HPDE6-E6E7 (cell line): Measurements from ENCODE around the gene CFH.
"Not testable (repeated sequence)": the region's sequence is repeated elsewhere in the genome, so short reads cannot be mapped to it uniquely, and the experiment has no call there.

Experiments used
- DNase-seq: peaks from one replicate; pipeline ENCODE4 v3.0.0; 2011; ENCODE audit warnings: missing footprints; ENCODE audit errors: extremely low spot score

Gene CFH

DNA sequence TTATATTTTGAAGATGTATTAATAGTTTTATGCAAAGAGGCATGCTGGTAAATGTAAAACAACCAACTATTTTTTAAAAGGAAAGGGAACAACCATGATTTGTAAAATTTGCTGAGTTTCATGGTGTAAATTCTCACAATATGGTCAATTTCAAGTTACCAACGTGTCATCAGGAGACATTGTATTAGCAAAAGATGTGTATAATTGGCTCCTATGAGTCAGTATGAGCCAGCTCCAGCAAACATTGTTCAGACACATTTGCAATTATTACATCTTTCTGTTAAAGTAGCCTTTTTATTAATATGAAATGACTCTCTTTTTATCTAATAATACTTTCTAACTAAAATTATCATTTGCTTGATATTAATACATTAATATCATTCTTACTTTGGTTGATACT lies 15.3 kb downstream of the CFH start:
- DNase-seq, result no peak

GRCh38 chr1:196669051-196669450 lies 17.2 kb downstream of the CFH start:
- no peak for DNase-seq

DNA sequence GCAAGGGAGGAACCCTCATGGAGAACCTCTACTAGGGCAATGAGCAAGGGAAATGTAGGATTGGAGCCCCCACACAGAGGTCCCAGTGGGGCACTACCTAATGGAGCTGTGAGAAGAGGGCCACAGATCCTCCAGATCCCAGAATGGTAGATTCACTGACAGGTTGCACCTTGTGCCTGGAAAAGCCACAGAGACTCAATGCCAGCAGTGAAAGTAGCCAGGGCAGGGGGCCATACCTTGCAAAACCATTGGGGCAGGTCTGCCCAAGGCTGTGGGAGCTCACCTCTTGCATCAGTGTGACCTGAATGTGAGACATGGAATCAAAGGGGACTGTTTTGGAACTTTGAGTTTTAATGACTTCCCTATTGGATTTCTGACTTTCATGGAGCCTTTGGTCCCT lies 17.9 kb downstream of the CFH start:
- DNase-seq, result no peak

- no peak for DNase-seq
Measured at GRCh38 chr1:196674908-196675307, 23.1 kb downstream of the CFH start.

- DNase-seq, result no peak
Measured at GRCh38 chr1:196677781-196678509, 26.1 kb downstream of the CFH start.

- no peak for DNase-seq
Measured at GRCh38 chr1:196678510-196678884, 26.7 kb downstream of the CFH start.

DNA sequence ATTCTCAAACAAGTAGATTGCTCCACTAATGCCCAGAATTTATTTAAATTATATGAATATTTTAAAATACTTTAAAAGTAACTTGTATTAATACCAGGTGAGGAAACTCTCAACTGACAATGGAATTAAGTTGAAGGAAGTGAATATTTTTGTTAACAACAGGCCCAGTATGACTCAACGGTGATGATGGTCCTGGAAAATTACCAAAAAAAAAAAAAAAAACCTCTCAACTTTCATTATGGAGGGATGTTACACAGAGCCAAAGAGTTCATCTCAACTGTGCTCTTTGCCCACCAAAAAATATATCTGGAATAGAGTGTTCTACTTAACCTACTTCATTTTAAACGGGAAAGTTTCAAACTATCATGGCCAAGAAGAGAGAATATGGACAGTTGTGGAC lies 28.3 kb downstream of the CFH start:
- DNase-seq, result no peak

DNA sequence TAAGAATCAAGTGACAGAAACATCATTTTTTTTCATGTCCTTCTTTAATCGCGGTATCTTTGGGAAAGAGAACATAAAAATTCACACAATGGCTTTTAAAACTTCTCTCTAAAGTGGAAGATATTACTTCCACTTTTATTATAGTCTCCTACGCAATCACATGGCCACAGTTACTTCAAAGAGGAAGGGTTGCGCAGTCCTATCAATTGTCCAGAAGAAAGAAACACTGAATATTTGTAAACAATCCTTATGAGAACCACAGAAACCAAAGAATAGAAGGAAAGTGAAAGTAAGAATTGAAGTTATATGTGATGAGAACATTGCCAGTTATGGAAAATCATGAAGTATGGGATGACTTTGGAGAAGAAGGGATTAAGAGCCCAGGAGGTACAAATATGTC lies 32.6 kb downstream of the CFH start:
- no peak for DNase-seq

GRCh38 chr1:196685506-196685905 lies 33.7 kb downstream of the CFH start:
- no peak for DNase-seq

GRCh38 chr1:196689001-196689400 lies 37.2 kb downstream of the CFH start:
- DNase-seq, result no peak

DNA sequence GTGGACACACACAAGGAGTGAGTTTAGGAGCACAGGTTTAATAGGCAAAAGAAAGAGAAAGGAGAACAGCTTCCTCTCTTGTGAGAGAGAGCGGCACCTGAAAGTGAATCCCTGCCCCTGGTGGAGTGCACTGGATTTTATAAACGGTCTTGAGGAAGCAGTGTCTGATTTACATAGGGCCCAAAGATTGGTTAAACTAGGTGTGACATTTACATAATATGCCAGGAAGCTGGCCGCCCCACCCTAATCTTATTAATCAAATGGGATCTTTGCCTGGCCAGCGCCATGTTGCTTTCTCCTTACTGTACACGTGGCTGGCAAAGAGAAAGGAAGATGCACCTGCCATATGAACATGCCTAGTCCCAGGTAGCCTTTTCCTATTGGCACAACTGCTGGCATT lies 38.7 kb downstream of the CFH start:
- DNase-seq, result no peak

DNA sequence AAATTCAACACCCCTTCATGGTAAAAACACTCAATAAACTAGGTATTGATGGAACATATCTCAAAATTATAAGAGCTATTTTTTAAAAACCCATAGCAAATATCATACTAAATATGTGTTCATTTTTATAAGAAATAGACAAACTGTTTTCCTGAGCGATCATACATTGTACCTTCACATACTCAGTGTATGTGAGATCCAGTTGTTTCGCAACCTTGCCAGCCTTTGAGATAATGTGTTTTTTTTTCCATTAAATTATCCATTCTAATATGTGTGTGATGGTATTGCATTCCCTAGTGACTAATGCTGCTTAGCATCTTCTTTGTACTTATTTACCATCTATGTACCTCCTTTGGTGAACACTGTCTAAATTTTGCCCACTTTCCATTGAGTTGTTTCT lies 47.1 kb downstream of the CFH start:
- DNase-seq, result no peak

- DNase-seq, result no peak
Measured at GRCh38 chr1:196701144-196701543, 49.3 kb downstream of the CFH start.

- not testable (repeated sequence) for DNase-seq
Measured at GRCh38 chr1:196709892-196710291, 58.0 kb downstream of the CFH start.

- DNase-seq, result no peak
Measured at GRCh38 chr1:196717868-196718267, 66.0 kb downstream of the CFH start.

DNA sequence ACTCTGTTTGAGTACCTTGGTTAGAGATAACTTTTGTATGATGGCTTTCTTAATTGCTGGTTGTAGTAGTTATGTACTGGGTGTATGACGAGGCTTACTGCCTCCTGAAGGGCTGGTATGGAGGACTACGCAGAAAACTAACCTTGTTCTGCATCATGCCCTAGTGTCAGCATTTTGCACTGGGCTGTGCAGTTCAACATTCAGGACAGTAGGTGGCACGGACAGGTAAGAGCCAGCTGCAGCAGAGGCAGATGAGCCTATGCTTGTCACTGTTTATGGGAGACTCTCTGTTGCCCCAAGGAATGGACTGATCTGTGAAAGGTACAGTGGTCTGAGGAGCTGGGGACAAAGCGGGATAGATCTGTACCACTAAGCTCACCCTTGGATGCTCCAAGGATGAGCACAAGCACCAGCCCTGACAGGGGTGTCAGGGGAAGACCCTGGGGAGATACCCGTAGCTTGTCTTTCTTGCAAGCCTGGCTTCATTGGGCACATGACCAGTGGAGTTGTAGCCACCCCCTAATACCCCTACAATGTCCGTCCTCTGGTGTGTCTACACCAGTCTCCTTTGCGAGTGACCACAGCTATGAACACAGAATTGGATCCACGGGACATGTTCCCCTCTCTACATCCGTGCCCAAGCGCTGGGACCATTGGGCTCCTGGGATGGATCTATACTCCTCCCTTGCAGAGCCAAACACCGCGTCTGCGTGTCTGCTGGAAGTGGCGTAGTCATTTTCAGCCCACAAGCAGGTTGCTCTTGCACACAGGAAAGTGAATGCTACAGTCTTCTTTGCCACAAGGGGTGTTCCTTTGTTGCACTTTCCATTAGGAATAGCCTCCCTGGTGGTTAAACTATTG lies 71.7 kb downstream of the CFH start:
- peak; percentile 52 for DNase-seq

DNA sequence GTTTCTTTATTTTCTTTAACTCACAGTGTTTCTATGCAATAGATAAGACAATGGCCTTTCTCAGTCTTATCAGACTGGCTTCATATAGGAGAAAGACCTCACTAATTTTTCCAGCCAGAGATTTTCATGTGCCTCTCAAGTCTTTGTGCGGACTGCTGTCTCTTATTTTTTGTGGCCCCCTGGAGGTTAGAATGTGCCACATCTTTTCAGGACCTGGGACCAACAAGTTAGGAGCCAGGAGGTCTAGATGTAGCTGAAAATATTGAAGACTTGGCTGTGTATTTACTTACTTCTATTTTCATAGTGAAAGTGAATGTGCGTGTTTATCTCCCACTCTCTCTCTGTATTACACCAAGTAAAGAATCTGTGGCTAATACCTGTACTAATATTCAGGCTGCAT lies 80.7 kb downstream of the CFH start:
- DNase-seq, result no peak

DNA sequence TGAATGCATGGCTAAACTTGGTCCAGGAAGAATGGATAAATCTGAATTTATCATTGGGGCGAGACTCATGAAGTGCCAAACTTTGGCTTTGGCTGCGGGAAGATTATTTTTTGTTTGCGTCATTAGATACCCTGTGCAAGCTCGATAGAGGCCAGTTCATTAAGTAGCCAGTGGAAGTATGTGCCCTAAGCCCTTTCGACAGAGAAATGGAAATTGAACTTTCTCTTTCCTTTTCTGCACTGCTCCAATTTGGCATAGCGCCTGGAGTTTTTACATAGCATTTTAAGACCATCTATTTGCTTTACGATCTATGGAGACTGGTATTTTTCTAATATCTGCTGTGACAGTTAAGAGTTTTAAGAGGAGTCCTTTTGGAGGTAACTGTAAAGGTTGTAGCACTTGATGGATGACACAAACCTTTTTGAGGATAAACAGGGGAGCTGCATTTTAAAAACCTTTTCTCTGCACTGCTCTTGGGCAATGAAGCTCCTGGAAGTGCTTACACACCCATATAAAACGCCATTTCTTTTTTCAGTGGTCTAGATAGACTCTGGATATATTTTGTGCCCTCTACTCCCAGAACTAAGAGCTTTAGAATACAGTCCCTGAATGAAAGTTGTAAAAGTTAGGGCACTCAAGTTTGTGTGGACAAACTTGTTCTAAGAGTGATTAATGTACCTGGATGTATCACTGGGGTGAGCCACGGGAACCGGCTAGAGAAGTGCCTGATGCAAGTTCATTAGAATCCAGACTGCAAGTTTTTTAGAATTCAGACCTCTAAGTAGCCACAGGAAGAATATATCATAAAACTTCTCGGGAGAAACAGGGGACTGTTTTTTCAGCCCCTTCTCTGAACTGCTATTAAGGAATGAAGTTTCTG lies 81.5 kb downstream of the CFH start:
- DNase-seq, result no peak

DNA sequence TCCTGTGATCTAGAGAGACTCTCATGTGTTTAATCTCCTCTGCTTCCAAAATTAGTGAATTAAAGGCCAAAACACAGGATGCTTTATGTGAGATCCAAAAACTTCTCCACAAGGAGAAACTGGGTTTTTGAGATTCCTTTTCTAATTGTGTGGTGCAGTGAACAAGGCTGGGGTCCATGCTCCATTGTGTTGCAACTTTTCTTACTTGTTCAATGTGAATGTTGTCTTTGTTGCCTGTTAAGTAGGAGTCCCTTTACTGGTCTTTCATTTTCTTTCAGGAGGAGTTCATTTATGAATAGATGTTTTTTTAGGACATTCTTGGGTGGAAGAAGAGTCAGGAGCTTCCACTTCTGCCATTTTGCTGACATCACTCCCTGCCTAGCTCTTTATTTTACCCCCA lies 82.2 kb downstream of the CFH start:
- no peak for DNase-seq

DNA sequence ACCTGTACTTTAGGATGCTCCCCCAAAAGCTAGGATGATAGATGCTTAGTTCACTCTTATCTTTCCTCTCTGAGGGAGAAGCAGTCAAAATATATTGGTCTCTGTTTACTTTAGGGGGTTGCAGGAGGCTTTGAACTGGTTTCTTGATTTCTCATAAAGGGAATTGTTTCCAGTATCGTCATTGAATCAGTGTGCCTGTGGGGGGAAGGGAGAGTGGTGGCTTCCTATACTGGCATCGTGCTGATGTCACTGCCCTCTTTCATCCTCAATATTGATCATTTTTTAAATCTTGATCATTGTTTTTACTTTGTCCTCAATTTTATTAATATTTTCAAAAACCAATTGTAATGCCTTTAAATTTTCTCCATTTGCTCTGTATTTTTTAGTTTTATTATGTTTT lies 82.6 kb downstream of the CFH start:
- no peak for DNase-seq

- no peak for DNase-seq
Measured at GRCh38 chr1:196738730-196739129, 86.9 kb downstream of the CFH start.

DNA sequence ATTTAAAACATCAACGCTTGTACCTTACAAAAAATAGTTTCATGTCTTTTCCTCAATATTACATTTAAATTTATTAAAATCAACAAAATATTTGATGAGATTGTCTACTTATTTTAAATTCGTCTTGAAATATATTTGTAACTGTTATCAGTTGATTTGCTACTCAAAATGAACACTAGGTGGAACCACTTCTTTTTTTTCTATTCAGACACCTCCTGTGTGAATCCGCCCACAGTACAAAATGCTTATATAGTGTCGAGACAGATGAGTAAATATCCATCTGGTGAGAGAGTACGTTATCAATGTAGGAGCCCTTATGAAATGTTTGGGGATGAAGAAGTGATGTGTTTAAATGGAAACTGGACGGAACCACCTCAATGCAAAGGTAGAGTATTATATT lies 91.4 kb downstream of the CFH start:
- DNase-seq, result not testable (repeated sequence)
